HG03060 (cell line): ENCODE measurements around the gene INPP5E.
A peak's percentile ranks its signal among the peaks of the same experiment; 100 is the strongest.

ENCODE experiments used
- ATAC-seq: cut with Tn5 transposase; IDR thresholded peaks from one replicate; pipeline ENCODE4 v1.9.1; 2021; ENCODE audit warnings: low read depth, moderate number of reproducible peaks; ENCODE audit not compliant: unreplicated experiment

The INPP5E gene

GRCh38 chr9:136439481-136440408 is at the start of gene INPP5E:
Gene INPP5E (minus strand): TSS chr9:136439845. CDS start chr9:136439419, 426 bp downstream.
- ATAC-seq: no peak

GRCh38 chr9:136488247-136489214 is 48.9 kb upstream of the INPP5E start:
- ATAC-seq: no peak

- no peak for ATAC-seq
Measured at GRCh38 chr9:136487672-136488071, 48.0 kb upstream of the INPP5E start.

DNA sequence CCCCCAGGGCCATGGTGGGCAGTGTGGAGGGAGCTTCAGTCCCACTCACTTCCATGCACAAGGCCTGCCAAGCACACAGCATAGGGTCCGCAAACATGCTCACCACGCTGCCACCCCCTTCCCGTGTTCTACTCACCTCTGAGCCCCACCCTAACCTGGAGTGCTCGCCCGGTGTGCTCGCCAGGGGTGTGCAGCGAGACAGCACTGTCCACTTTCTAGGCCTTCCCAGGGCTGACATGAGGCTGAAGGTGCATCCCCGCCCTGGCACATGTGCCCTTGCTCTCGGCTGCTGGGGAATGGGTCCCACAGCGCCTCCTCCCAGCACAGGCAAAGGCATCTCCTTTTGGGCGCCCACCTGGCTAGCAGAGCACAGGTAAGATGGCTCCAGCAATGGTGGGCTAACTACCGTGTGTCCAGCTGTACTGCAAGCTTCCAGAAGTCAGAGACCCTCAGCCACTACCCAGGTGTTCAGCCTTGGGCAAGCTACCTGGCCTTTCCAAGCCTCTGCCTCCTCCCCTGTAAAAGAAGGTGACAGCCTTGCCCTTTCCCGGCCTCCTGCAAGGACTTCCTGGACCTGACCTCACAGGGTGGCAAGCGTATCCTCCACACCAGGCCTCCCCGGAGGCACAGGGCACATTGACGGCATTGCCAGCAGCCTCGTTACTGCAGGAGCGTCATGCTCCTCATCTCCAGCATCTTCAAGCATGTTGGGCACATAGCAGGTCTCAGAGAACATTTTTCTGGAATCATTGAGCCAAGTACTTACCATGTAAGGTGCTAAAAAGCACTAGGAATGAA is 47.4 kb upstream of the INPP5E start:
- no peak for ATAC-seq

DNA sequence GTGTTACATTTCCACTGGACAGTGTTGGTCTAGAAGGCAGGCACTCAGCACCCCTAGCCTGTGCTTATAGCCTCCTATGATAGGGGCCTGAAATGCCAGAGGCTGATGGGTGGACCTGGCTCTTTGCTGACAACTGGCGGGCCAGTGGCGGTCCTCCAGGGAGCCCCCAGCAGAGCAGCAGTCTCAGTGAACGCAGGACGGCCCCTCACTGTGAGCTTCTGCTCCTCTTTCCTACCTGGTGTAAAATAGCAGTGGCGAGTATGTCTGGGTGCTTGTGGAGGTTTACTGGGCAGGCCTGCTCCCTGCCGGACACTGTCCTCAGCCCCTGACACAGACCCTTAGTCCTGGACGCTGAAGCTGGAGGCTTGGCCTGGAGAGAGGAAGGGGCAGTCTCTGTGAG is 46.5 kb upstream of the INPP5E start:
- ATAC-seq: no peak

DNA sequence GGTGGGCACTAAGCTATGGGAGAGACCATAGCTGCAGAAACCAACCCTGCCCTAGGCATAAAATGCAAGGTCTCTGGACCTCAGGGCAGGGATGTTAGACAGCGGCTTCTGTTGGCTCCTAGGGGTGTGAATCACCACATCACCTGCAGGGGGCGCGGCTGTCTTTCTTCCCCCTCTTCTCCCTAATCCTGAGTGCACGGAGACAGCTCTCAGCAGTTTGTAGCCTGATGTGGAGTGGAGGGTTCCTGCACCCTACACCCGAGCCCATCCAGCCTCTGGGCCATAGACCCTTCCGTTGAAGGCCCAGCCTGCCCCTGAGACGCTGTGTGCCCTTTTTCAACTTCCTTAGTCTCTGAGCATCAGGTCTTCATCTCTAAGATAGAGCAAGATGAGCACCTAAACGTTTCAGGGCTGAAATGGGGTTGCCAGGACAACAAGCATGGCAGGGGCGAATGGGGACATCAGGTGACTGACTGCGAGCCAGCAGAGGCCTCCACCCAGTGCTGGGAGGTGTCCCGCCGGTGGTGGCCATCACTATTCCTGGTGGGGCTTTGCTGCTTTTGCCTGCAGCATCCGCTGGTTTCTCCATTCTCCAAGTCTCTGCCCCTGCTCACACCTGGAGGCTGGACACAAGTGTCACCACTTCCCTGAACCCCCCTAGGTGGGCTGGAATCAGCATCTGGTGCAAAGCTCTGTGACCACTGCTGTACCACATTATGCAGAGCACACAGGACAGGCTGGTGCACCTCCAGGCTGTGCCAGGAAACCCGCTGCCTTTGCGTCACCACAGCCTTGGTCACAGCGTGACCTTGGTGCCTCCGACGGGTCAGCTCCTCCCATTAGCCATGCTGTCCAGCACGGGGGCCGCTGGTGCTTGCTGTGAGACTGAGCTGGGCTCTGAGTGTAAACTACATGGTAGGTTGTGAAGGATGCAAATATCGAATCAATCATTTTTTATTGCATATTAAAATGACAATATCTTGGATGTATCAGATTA is 45.7 kb upstream of the INPP5E start:
- ATAC-seq: no peak

GRCh38 chr9:136484153-136485048 is 44.8 kb upstream of the INPP5E start:
- no peak for ATAC-seq

DNA sequence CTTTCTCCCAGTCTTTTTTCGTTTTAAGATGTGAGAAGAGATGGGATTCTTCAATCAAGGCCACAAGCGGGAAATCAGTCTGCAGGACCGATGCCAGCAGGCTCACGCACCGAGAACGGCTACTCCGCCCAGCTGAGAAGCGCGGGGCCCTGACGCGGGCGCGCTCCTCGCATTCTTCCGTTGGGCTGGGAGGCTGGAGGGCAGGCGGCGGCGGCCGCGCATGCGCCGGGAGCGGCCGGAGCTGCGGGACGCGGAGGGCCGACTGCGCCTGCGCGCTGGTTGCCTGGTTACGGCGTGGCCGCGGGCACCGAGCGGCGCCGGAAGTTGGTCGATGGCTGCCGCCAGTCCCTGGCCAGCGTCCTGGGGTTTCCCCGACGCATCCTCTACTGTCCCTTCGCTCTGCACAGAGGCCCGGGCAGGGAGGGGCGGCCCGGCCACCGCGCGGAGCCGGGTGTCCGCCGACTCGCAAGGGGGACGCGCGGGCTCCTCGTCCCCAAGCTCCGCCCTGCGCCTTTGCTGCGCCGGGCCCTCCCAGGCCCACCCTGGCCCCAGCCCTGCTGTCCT is 44.0 kb upstream of the INPP5E start:
- ATAC-seq: peak; percentile 46

DNA sequence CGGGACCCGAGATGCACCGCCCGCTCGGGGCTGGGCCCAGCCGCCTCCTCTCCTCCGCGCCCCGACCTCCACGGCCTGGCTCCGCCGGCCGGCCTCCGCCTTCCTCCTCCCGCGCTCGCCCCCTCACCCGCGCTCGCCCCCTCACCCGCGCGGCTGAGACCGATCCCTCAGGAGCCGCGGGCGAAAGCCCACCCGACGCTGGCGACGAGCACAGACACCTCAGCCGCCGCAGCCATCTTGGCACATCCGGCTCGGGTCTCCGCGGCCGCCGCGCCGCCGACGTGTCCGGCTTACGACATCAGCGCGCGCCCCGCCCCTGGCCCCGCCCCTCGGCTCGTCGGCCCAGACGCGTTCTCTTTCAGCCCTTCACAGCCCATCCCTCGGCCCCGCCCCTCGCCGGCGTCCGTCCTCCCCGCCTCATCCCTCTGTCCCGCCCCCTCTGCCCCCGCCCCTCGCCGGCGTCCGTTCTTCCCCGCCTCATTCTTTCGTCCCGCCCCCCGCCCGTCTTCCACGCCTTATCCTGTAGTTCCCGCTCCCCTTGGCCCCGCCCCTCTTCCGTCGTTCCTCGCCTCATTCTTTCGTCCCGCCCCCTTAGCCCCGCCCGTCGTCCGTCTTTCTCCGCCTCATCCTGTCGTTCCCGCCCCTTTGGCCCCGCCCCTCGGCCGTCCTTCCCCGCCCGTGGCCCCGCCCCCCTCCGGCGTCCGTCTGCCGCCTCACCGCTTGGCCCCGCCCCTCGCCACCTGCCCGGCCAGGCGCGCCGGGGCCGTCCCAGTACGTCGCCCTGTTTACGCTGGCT is 43.3 kb upstream of the INPP5E start, which contains the start of gene SEC16A:
TSS of gene SEC16A (minus strand) at position 248 of the 796 bp plus-strand sequence. CDS start 5,425 bp downstream, outside the sequence.
- peak; percentile 31 for ATAC-seq

DNA sequence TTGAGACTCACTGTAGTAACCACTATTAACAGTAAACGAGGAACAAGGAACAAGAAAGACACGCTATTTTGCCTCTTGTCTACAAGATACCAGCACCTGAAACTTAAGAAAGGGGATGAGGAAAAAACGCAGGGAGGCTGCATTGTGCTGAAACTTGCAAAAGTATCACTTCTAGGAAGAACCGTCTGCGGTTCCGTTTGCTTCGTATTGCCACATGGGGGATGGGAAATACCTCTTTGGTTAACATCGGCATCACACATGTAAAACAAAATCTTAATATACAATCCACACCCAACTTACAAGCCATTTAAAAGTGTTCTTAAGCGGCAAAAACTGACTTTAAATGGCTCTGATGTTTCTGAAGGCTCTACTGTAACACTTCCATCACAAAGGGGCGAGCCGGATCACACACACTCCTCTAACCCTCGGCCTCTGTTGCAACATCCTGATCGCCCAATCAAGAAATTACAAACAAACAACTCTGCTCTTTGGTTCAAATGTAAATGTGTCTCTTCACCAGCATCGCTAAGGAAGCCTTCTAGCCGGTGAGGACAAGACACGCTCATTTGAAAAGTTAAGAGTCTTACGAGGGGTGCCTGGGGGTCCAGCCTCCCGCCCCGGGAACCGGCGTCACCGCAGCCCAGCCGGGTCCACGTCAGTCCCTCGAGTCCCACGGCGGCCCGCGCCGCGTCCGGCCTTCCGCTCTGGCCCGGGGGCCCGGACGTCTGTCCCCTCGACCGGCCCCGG is 42.6 kb upstream of the INPP5E start:
- ATAC-seq: peak; percentile 1

GRCh38 chr9:136481558-136481957 is 41.9 kb upstream of the INPP5E start:
- no peak for ATAC-seq

- ATAC-seq: no peak
Measured at GRCh38 chr9:136476369-136477150, 36.9 kb upstream of the INPP5E start.

GRCh38 chr9:136474974-136475865 is 35.6 kb upstream of the INPP5E start:
- no peak for ATAC-seq

- no peak for ATAC-seq
Measured at GRCh38 chr9:136474021-136474640, 34.5 kb upstream of the INPP5E start.
